IgD-negative memory B cell (primary cell): Measurements from ENCODE around the gene GBP6. TPM values are rescaled to one million over a fixed set of nuclear protein-coding genes. Genes with fewer than 3 reads are reported as not detected.
A peak's percentile ranks its signal among the peaks of the same experiment; 100 is the strongest.
"Not testable (repeated sequence)": the region's sequence is repeated elsewhere in the genome, so short reads cannot be mapped to it uniquely, and the experiment has no call there.

Source experiments
- H3K27ac Mint-ChIP-seq, 3 donors: one replicate each; pipeline ENCODE4 v1.8.0; 2020 to 2022; ENCODE audit warnings: mild to moderate bottlenecking in 3 of 3, mixed read lengths in 3 of 3, moderate library complexity in 1 of 3
- H3K27me3 Mint-ChIP-seq: one replicate; pipeline ENCODE4 v1.8.0; 2021; ENCODE audit warnings: mixed read lengths
- H3K36me3 Mint-ChIP-seq: one replicate; pipeline ENCODE4 v1.8.0; 2020; ENCODE audit warnings: mild to moderate bottlenecking, mixed read lengths
- H3K4me1 Mint-ChIP-seq, 3 donors: one replicate each; pipeline ENCODE4 v1.8.0; 2020 to 2022; ENCODE audit warnings: mixed read lengths in 3 of 3, mild to moderate bottlenecking in 1 of 3
- H3K4me3 Mint-ChIP-seq, 4 donors: one replicate each; pipeline ENCODE4 v1.8.0; 2020 to 2022; ENCODE audit warnings: mild to moderate bottlenecking in 4 of 4, mixed read lengths in 4 of 4, moderate library complexity in 3 of 4
- H3K9me3 Mint-ChIP-seq, 3 donors: one replicate each; pipeline ENCODE4 v1.8.0; 2020 to 2021; ENCODE audit warnings: mixed read lengths in 3 of 3, mild to moderate bottlenecking in 1 of 3
- polyA plus RNA-seq: library from polyadenylated mRNA; unstranded; fragments of 300-500 nt; fragmentation: Illumina TruSeq; gene quantifications from one replicate; pipeline ENCODE4 v1.2.3, GENCODE V29; 2021

GBP6 gene
- not detected for polyA plus RNA-seq

GRCh38 chr1:89363638-89364536 is at the start of gene GBP6:
TSS of gene GBP6 (plus strand) at chr1:89364059. CDS start at chr1:89368552, 4,493 bp downstream.
- Mint-ChIP-seq H3K9me3 (no peaks in the 10 kb centered on the region), H3K27me3 (no peaks in the 10 kb centered on the region), H3K4me1 (no peaks in the 10 kb centered on the region), H3K36me3 (no peaks in the 10 kb centered on the region), H3K4me3 (no peak within 1 kb of the TSS), H3K27ac (peak within 1 kb of the TSS in 1 of 3 donors; percentile 9)

- H3K4me1 Mint-ChIP-seq: no peaks in the 10 kb centered on the region
- no peak overlapping the region for H3K4me3 Mint-ChIP-seq
- H3K27ac Mint-ChIP-seq: no peak overlapping the region
- H3K36me3 Mint-ChIP-seq: peaks cover 4% of the 10 kb centered on the region
- peaks cover 3% of the 10 kb centered on the region for H3K27me3 Mint-ChIP-seq
- H3K9me3 Mint-ChIP-seq: peaks cover 4 to 21% (median 15%) of the 10 kb centered on the region in 3 donors
These were observed 41.5 kb upstream of the GBP6 start for GRCh38 chr1:89322402-89322801.

GRCh38 chr1:89331890-89332289 is 32.0 kb upstream of the GBP6 start:
- Mint-ChIP-seq H3K9me3 (peaks cover 1 to 9% (median 5%) of the 10 kb centered on the region in 3 donors), H3K36me3 (no peaks in the 10 kb centered on the region), H3K4me1 (no peaks in the 10 kb centered on the region), H3K27me3 (no peaks in the 10 kb centered on the region), H3K4me3 (no peak overlapping the region), H3K27ac (no peak overlapping the region)

DNA sequence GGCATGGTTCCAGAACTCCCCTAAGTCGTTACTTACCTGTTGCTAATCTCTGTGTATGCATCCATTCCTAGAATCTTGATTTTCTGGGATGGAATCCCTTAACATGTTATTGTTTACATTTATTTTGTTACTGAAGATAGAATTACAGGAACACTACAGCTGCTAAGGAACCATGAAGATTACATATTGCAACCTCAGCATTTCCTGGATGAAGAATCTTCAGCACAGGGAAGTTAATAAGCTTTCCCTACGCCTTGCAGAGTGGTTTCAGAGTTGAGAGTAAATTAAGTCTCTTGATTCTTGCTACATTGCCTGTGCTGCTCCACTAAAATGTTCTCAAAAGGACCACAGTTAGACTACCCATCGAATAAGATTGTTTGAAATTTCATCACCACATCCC is 31.4 kb upstream of the GBP6 start:
- no peaks in the 10 kb centered on the region for H3K4me1 Mint-ChIP-seq
- peaks cover 1 to 9% (median 5%) of the 10 kb centered on the region in 3 donors for H3K9me3 Mint-ChIP-seq
- no peak overlapping the region for H3K27ac Mint-ChIP-seq
- no peak overlapping the region for H3K4me3 Mint-ChIP-seq
- H3K27me3 Mint-ChIP-seq: no peaks in the 10 kb centered on the region
- no peaks in the 10 kb centered on the region for H3K36me3 Mint-ChIP-seq

DNA sequence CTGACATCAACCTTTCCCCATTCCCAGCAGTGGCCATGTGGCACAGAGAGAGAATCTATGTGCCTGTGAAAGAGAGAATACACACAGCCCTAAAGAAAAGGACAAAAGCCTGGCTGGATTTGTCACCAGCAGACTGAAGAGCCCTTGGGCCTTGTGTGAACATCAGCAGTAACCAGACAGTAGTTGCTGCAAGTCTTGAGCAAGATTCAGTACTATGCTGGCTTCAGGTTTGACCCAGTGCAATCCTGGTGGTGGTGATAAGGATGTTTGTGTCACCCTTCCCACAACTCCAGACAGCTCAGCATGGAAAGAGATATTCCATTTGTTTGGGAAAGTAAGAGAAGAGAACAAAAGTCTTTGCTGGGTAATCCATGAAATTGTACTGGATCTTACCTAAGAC is 28.4 kb upstream of the GBP6 start:
- H3K27ac Mint-ChIP-seq: no peak overlapping the region
- H3K36me3 Mint-ChIP-seq: peaks cover 3% of the 10 kb centered on the region
- peaks cover 0 to 9% (median 0%) of the 10 kb centered on the region in 3 donors for H3K9me3 Mint-ChIP-seq
- no peak overlapping the region for H3K4me3 Mint-ChIP-seq
- no peaks in the 10 kb centered on the region for H3K4me1 Mint-ChIP-seq
- peaks cover 4% of the 10 kb centered on the region for H3K27me3 Mint-ChIP-seq

DNA sequence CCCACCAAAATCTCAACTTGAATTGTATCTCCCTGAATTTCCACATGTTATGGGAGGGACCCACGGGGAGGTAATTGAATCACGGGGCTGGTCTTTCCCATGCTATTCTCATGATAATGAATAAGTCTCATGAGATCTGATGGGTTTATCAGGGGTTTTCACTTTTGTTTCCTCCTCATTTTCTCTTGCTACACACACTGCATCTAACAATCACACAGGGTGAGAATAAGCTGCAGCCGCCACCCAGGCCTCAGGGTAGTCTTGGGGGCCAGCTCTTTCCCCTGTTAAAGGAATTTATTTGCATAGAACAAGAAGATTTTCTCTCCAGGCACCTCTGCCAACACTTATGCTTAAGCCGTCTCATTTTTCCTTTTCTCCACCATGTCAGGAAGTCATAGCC is 26.0 kb upstream of the GBP6 start:
- Mint-ChIP-seq H3K4me3 (no peak overlapping the region), H3K27me3 (peaks cover 4% of the 10 kb centered on the region), H3K4me1 (no peaks in the 10 kb centered on the region), H3K9me3 (peaks cover 0 to 9% (median 0%) of the 10 kb centered on the region in 3 donors), H3K36me3 (peaks cover 4% of the 10 kb centered on the region), H3K27ac (no peak overlapping the region)

DNA sequence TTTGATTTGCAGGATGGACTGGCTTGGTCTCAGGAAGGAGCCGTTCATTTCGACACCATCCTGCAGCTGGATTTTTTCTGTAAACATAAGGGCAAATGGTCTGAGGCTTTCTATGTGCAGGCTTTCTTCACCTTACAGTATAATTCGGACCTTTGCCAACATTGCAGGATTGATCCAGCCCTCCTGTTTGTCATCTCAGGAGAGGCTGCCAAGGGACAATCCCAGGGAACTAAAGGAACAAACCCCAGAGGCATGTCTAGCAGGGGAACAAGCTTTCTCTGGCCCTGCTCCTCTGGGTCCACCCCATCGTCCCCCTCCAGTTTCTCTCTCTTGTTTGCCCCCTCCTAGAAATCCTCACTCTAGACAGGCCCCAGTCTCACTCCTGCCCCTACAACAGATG is 24.8 kb upstream of the GBP6 start:
- Mint-ChIP-seq H3K9me3 (peaks cover 0 to 9% (median 0%) of the 10 kb centered on the region in 3 donors), H3K36me3 (peaks cover 4% of the 10 kb centered on the region), H3K27me3 (peaks cover 4% of the 10 kb centered on the region), H3K27ac (no peak overlapping the region), H3K4me3 (no peak overlapping the region), H3K4me1 (no peaks in the 10 kb centered on the region)

DNA sequence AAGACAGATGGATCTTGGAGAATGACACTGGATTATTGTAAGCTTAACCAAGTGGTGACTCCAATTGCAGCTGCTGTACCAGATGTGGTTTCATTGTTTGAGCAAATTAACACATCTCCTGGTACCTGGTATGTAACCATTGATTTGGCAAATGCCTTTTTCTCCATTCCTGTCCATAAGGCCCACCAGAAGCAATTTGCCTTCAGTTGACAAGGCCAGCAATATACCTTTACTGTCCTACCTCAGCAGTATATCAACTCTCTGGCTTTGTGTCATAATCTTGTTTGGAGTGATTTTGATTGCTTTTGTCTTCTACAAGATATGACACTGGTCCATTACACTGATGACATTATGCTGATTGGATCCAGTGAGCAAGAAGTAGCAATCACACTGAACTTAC is 18.4 kb upstream of the GBP6 start:
- not testable (repeated sequence) for H3K4me1 Mint-ChIP-seq, H3K27me3 Mint-ChIP-seq, H3K36me3 Mint-ChIP-seq, H3K9me3 Mint-ChIP-seq, H3K27ac Mint-ChIP-seq, H3K4me3 Mint-ChIP-seq

DNA sequence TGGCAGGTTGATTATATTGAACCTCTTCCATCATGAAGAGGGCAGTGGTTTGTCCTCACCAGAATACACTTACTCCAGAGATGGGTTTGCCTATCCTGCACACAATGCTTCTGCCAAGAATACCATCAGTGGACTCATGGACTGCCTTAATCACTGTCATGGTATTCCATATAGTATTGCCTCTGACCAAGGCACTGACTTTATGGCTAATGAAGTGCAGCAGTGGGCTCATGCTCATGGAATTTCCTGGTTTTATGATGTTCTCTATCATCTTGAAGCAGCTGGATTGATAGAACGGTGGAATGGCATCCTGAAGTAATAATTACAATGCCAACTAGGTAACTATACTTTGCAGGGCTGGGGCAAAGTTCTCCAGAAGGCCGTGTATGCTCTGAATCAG is 16.6 kb upstream of the GBP6 start:
- Mint-ChIP-seq H3K36me3 (peaks cover 1% of the 10 kb centered on the region), H3K4me3 (no peak overlapping the region), H3K9me3 (peaks cover 0 to 2% (median 0%) of the 10 kb centered on the region in 3 donors), H3K4me1 (no peaks in the 10 kb centered on the region), H3K27ac (no peak overlapping the region), H3K27me3 (no peaks in the 10 kb centered on the region)

GRCh38 chr1:89350298-89350697 is 13.6 kb upstream of the GBP6 start:
- no peak overlapping the region for H3K27ac Mint-ChIP-seq
- peaks cover 2% of the 10 kb centered on the region for H3K27me3 Mint-ChIP-seq
- no peak overlapping the region for H3K4me3 Mint-ChIP-seq
- no peaks in the 10 kb centered on the region for H3K9me3 Mint-ChIP-seq
- H3K36me3 Mint-ChIP-seq: no peaks in the 10 kb centered on the region
- H3K4me1 Mint-ChIP-seq: peaks cover 0 to 1% (median 0%) of the 10 kb centered on the region in 3 donors

DNA sequence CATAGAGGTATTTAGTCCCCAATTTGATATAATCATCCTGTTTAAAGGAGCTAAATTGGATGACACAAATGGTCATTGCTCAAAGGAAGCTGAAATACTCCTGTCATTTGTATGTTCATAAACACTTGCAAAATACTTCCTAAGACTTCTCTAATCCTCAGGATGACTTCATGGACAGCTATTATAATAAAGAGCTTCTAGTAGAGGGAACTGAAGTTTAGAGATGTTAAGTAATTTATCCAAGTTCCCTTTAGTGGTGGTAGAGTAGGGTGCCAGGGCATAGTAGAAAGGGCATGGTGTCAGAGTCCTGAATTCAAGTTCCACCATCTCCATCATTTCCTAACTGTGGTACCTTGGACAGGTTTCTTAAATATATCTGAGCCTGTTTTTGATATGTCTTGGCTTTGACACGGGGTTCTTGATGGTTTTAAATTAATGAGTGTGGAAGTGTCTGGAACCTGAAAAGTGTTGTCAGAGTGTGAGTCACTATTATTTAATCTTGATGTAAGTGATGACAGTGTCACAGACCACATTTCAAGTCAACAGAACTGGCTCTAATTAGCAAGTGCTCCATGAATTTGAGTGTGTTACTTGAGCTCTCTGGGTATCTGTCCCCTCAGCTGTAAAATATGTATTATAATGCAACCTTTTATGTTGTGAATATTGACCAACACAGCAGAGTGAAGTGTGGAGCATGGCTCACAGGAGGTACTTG is 12.1 kb upstream of the GBP6 start:
- Mint-ChIP-seq H3K9me3 (no peaks in the 10 kb centered on the region), H3K4me1 (peaks cover 0 to 1% (median 0%) of the 10 kb centered on the region in 3 donors), H3K27ac (no peak overlapping the region), H3K4me3 (no peak overlapping the region), H3K27me3 (peaks cover 2% of the 10 kb centered on the region), H3K36me3 (no peaks in the 10 kb centered on the region)

DNA sequence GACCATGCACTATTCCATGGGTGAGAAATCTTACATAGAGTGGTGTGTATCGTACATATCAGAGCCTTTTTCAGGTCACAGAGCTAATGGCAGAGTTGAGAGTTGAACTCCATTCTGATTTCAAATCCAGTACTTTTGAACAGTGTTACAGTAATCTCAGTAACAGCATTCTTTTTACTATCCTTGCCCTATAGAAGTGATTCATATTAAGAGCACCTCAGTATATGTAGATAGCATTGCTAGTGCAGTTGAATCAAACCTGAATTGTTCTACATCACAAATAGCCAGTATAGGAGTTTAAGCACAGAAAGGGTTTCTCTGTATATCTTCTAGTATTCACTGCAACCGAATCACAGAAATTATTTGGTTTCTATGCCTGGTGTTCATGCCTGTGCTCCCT is 11.4 kb upstream of the GBP6 start:
- no peaks in the 10 kb centered on the region for H3K9me3 Mint-ChIP-seq
- H3K4me3 Mint-ChIP-seq: no peak overlapping the region
- H3K4me1 Mint-ChIP-seq: peaks cover 0 to 1% (median 0%) of the 10 kb centered on the region in 3 donors
- no peak overlapping the region for H3K27ac Mint-ChIP-seq
- no peaks in the 10 kb centered on the region for H3K36me3 Mint-ChIP-seq
- H3K27me3 Mint-ChIP-seq: peaks cover 2% of the 10 kb centered on the region

- peaks cover 2 to 5% (median 4%) of the 10 kb centered on the region in 3 donors for H3K4me1 Mint-ChIP-seq
- H3K9me3 Mint-ChIP-seq: no peaks in the 10 kb centered on the region
- peaks cover 2% of the 10 kb centered on the region for H3K27me3 Mint-ChIP-seq
- no peak overlapping the region for H3K27ac Mint-ChIP-seq
- no peak overlapping the region for H3K4me3 Mint-ChIP-seq
- no peaks in the 10 kb centered on the region for H3K36me3 Mint-ChIP-seq
These were observed 9.7 kb upstream of the GBP6 start for GRCh38 chr1:89354205-89354604.

GRCh38 chr1:89355056-89355455 is 8.8 kb upstream of the GBP6 start:
- H3K4me3 Mint-ChIP-seq: no peak overlapping the region
- no peak overlapping the region for H3K27ac Mint-ChIP-seq
- peaks cover 2% of the 10 kb centered on the region for H3K27me3 Mint-ChIP-seq
- H3K4me1 Mint-ChIP-seq: peaks cover 2 to 5% (median 4%) of the 10 kb centered on the region in 3 donors
- H3K9me3 Mint-ChIP-seq: no peaks in the 10 kb centered on the region
- H3K36me3 Mint-ChIP-seq: no peaks in the 10 kb centered on the region

- Mint-ChIP-seq H3K4me1 (peaks cover 2 to 5% (median 4%) of the 10 kb centered on the region in 3 donors), H3K9me3 (no peaks in the 10 kb centered on the region), H3K4me3 (no peak overlapping the region), H3K36me3 (no peaks in the 10 kb centered on the region), H3K27ac (no peak overlapping the region), H3K27me3 (peaks cover 2% of the 10 kb centered on the region)
These were observed 7.0 kb upstream of the GBP6 start for GRCh38 chr1:89356658-89357400.
